Umbilical cord (tissue), 2 donors: Measurements from ENCODE around the gene KCNIP4. TPM values are rescaled to one million over a fixed set of nuclear protein-coding genes. Genes with fewer than 3 reads are reported as not detected.

Experiments
- DNase-seq: peaks from one replicate; pipeline ENCODE4 v3.0.0-alpha.2; 2015; ENCODE audit warnings: low spot score
- total RNA-seq: library from RNA; depleted of rRNA; stranded (reverse); fragments of >200 nt; gene quantifications from one replicate; pipeline ENCODE4 v1.2.3, GENCODE V29; 2014; ENCODE audit warnings: low replicate concordance; ENCODE audit not compliant: insufficient read depth

KCNIP4 gene
- total RNA-seq, 1 donor from 2014 or later = 9.1 TPM

DNA sequence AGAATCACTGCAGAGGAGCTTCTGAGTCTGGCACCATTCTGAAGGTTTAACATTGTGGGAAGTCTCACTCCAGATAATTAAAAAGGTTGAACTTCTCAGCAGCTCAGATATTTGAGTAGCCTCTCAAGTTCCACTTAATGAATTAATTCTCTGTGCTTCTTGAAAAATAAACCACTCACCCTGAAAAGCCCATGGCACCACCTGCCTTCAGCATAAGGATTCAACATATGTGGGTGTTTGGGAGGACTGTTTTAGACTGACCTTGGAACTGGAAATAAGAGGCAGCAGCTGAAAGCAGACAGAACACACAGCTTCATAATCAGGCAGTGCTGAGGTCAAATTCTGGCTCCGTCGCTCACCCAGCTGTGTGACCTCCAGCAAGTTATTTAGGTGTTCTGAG lies 100.6 kb downstream of the KCNIP4 start:
- DNase-seq = no peak

DNA sequence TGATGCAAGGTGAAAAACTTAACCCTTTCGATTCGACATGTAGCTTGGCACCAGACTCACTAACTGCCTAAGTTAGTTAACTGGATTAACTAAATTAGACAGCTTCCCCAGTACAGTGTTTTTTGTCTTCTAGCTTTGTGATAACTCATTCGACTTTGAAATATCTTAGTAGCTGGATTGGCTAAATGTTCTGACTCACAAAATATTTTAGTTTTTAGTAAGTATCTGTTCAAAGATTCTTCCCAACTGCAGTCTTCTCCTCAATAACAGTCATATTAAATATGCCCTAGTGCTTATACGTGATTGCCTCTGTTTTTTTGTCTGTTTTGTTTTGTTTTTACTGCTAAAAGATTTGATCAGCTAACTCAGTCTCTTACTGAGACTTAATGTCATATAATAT lies 102.9 kb downstream of the KCNIP4 start:
- DNase-seq = no peak

GRCh38 chr4:21835712-21836111 lies 112.9 kb downstream of the KCNIP4 start:
- DNase-seq = no peak

DNA sequence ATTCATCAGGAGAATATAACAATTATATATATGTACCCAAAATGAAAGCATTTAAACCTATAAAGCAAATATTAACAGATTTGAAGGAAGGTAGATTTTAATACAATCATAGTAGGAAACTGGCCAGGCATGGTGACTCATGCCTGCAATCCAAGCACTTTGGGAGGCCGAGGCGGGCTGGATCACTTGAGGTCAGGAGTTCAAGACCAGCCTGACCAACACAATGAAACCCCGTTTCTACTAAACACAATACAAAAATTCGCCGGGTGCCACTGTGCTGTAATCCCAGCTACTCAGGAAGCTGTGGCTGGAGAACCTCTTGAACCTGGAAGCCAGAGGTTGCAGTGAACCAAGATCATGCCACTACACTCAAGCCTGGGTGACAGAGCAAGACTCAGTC lies 118.3 kb downstream of the KCNIP4 start:
- DNase-seq = no peak

- no peak for DNase-seq
These were observed 121.0 kb downstream of the KCNIP4 start for GRCh38 chr4:21827575-21827974.

GRCh38 chr4:21826071-21826470 lies 122.5 kb downstream of the KCNIP4 start:
- DNase-seq = no peak

DNA sequence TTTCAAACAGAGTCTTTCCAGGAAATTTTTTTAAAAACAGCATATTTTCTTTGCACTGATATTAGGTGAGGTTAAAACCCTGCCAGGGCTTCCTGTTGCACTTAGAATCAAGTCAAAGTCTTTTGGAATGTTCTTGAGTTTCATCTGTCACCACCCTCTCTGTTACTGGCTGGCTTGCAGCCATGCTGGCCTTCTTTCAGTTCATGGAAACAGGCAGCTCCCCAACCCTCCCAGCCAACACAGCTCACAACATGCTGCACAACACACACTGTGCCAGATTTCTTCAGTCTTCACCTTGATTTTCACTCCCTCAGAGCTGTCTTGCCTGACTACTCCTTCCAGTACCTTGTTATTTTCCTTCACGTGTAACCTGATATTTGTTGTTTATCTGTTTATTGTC lies 129.5 kb downstream of the KCNIP4 start:
- DNase-seq = no peak

DNA sequence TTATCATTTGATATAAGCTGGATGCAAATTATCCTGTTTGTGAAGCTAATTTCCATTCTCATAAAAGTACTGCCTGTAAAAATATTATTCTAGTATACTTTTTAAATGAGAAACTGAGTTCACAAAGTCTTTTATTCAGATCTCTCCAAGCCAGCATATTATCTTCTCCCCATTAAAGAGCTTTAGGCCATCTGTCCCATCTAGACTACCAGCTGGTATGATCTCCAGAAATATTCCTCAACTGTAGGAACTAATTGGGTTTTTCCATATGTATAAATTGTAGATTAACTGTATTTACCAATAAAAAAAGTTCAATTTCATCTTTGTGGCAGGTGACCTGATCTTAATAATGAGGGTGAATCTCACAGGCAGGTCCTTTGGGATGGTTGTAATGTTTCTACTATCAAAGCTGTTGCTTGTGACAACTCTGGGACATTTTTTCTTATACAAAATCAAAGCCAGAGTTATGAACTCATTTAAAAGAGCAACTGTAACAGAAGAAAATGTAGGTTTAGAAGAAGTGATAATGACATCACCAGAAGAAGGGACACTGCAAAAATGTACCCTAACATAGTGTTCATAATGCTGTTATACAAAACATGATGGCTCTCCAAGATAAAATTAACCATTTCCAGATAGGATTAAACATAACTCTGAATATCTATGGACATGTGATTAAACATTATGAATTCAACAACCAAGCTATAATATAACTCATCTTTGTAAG lies 132.8 kb downstream of the KCNIP4 start:
- DNase-seq = no peak

- no peak for DNase-seq
These were observed 137.0 kb downstream of the KCNIP4 start for GRCh38 chr4:21811565-21811964.

DNA sequence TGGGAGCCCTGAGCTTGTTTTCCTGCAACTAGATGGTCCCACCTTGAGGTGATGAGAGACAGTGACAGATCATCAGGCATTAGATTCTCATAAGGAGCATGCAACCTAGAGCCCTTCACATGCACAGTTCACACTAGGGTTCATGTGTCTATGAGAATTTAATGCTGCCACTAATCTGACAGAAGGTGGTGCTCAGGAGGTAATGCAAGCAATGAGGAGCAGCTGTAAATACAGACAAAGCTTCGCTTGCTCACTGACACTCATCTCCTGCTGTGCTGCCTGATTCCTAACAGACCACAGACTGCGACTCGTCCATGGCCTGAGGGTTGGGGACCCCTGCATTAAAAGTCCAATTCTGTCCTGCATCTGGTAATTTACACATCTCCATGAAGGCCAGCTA lies 141.6 kb downstream of the KCNIP4 start:
- DNase-seq = no peak

DNA sequence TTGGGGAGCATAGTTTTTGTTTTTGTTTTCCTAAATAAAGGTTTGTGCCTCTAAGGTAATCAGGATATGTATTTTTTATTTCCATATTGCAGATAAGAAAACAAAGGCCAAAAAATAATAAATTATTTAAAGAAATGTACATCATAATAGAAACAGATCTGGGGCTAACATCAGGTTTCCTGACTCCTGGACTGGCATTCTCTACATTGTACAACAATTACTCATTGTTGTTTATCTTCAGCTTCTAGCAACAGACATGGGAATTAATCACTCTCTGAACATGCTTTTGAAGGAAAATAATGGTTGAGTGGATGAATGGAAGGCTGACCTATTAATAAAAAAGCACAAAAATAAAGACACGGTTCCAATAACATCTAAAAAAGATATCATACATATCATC lies 146.2 kb downstream of the KCNIP4 start:
- no peak for DNase-seq

DNA sequence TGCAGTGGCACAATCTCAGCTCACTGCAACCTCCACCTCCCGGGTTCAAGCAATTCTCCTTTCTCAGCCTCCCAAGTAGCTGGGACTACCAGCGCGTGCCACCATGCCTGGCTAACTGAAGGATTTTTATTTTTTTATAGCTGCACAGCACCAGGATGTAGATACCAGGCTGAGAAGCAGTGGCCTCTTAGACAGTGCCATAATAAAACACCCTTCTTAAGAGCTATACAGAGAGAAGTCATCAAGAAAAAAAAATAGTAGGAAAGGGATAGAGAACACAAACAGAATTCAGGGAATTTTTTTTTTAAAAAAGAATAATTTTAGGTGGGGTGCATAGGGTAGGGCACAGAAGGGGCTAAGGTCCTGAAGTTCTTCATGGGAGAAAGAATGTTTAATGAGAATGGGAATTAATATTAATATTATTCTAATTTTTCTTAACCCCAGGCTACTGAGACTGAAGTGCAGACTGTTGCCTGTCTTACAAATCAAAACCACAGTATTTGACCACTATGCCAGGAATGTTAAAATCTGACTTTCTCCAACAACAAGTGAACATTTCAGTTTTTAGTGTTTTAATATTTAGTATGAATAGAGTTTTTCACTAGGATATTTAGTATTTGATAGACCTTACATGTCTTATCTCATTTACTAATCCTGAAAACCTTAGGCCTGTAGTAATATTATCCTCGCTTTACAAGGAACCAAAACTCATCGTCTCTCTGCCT lies 146.7 kb downstream of the KCNIP4 start:
- DNase-seq = no peak

DNA sequence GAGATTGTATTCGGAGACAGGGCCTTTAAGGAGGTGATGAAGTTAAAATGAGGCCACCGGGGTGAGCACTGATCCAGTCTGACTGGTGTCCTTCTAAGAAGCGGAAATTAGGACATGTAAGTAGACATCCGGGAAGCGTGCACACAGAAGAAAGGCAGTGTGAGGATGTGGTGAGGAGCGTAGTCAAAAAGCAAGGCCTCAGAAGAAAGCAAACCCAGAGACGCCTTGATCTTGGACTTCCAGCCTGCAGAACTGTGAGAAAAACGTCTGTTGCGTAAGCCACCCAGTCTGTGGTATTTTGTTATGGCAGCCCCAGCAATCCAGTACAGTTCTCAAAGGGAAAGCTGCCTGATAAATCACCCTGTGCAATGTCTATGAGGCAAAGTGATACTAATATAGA lies 153.5 kb downstream of the KCNIP4 start:
- DNase-seq = no peak

DNA sequence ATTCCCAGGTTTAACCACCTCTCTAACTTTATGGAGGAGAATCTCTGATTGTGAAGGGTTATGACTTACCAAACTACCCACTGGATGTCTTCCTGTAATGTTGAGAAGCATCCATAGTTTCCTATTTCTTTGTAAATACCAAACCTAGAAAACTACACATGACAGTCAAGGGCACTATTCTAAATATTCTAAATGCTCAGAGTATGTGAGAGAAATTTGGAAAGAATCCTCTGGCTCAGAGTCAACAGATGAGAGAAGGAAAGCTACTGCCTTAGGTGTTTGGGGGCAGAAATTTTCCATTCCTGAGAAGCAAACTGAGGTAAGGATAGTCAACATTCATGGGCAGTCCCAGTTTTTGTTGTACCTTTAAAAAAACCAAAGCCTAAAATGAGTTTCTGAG lies 155.8 kb downstream of the KCNIP4 start:
- DNase-seq = no peak

- DNase-seq = peak; percentile 40
These were observed 158.0 kb downstream of the KCNIP4 start for GRCh38 chr4:21790438-21791029.

DNA sequence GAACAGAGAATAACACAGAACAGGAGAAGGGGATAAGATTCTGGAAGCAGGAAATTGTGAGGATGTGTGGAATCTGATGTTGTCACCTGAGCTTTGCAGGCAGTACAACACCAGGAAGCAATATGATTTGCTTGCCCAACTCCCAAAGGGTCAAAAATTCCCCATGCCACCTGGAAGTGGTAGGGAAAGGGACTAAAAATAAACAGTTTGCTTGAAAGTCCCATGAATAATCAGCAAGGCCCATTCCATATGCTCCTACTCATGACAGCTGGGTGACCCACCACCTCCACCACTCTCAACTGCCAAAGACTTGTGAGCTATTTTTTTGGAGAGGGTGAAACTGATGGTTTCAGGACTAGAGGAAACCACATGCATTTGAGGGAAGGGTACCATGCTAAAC lies 168.4 kb downstream of the KCNIP4 start:
- DNase-seq = no peak

GRCh38 chr4:21778702-21779101 lies 169.9 kb downstream of the KCNIP4 start:
- DNase-seq = no peak

DNA sequence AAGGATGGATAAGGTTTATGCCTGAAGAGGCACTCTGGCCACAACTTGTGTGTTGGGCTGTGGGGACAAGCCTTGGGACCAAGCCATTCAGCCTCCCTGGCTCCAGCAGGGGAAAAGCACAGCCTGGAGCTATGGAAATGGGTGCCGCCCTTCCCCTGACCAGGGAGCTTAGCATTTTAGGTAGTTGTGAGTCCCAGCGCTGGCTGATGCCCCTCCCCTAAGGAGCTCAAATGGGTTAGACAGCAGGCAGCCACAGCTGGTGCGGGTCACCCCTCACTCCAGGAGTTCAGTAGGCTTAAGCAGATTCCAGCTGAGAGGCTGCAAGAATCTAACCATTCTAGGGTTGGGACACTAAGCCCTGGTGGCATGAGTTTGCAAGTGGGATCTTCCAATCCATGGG lies 172.9 kb downstream of the KCNIP4 start:
- DNase-seq = no peak

DNA sequence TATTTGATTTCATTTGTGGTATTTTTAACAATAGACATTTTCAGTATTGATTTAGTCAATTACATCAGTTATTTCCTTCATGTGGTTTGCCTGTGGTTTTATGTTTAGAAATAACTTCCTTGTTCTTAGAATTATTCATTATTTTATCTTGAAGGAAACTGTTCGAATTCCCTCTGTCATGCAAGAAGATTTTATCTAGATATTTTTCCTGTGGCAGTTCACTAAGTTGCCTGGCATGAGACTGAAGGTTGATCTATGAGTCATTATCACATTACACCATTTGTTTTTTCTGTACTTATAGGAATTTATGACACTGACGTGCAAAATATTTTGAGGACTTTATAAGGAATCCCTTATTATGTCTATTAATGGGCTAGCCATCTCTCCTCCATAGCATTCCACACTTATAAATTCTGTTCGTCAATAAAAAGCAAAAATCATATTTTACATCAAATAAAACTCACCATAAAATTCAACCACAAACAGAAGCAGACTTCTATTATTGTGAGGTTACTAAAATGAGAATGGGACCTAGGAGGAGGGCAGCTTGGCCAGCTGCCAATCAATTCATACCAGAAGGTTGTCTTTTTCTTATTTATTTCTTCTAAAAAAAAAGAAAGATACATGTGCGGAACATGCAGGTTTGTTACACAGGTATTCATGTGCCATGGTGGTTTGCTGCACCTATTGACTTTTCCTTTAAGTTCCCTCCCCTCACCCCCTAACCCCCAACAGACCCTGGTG lies 179.0 kb downstream of the KCNIP4 start:
- DNase-seq = no peak

DNA sequence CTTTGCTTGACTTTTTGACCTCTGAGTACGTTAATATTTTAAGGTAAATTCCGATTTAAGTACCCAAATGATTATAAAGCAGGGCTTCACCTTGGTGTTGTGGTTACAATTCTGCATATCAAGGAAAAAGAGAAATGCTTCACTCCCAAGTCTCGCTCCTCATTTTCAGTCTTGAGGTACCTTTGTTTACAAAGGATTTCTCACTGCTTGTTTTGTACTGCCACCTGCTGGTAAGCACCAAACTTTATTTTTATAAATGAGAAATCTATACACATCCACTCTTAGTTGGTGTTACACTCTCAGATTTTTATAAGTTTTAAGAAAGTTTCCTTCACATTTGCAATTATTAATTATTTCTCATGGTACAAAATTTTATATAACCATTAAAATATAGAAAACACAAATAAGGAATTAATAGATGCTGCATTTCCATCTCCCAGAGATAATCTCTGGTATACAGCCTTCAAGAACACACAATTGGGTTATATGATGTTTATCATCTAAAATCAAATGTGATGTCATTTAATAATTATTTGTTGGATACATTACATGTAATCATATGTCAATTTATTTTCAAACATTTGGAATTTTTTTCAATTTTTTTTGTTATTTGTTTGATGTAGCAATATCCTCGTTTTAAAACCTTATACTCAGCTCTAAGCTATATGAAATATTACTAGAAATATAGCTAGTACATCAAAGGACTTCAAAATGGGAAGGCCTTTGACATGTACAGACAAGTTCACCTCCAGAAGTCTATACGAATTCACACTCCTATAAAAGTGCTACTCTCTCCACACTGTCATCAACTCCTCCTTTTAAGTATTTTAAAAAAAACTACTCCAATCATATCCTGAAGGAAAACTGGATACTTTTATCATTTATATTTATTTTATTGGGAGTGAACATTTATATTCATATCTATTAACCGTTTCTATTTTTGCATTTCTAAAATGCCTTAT lies 179.9 kb downstream of the KCNIP4 start:
- DNase-seq = peak; percentile 79

- DNase-seq = peak; percentile 62
These were observed 182.7 kb downstream of the KCNIP4 start for GRCh38 chr4:21765810-21766407.
